Endothelial cell of umbilical vein (primary cell): ENCODE results near the gene TMEM119. TPM values are rescaled to one million over a fixed set of nuclear protein-coding genes. Genes with fewer than 3 reads are reported as not detected.
"Not testable (repeated sequence)": the region's sequence is repeated elsewhere in the genome, so short reads cannot be mapped to it uniquely, and the experiment has no call there.

Experiments
- BruUV-seq: library from RNA; stranded (reverse); fragments of 400-500 nt; replicated peaks from 2 replicates; lab custom pipeline; 2021; lab: Mats Ljungman, UMichigan
- CTCF ChIA-PET: fragments of 300-600, 350-600 bp; sonication (Branson Sonifier 250); formaldehyde crosslinking; loops from one replicate; lab custom pipeline; 2021; ENCODE audit warnings: antibody characterized with exemption, inconsistent platforms; lab: Charles Lee
- POLR2A ChIA-PET: fragments of 300-600, 350-600 bp; sonication (Branson Sonifier 250); formaldehyde crosslinking; loops from one replicate; lab custom pipeline; 2021; ENCODE audit warnings: antibody characterized with exemption, inconsistent platforms; lab: Charles Lee
- DNase-seq: peaks from one replicate; pipeline ENCODE4 v3.0.0-alpha.2; 2011; ENCODE audit warnings: low read depth, low spot score
- FAIRE-seq: peaks from 2 replicates; lab custom pipeline; 2011; peaks lifted over from hg19 to GRCh38; lab: Jason Lieb, UNC
- H2AFZ ChIP-seq: 2 replicates; pipeline ENCODE4 v1.6.0; 2012; ENCODE audit warnings: low read depth, low read length, control low read depth, inconsistent platforms
- H3K27ac ChIP-seq: 2 replicates; pipeline ENCODE4 v1.5.1; 2011; ENCODE audit warnings: low read depth, mild to moderate bottlenecking, control low read depth, low read length, moderate library complexity; ENCODE audit not compliant: insufficient read depth
- H3K27me3 ChIP-seq, 2 experiments: 2 replicates each; pipeline versions ENCODE4 v1.6.0 to v1.6.1; 2011; ENCODE audit warnings: low read length in 2 of 2, mixed read lengths in 1 of 2; ENCODE audit not compliant: control insufficient read depth in 2 of 2, insufficient read depth in 2 of 2
- H3K36me3 ChIP-seq, 2 experiments: 2 replicates in 1 of 2; 3 replicates in 1 of 2; pipeline ENCODE4 v1.5.1; 2011; ENCODE audit warnings: low read length in 2 of 2, mild to moderate bottlenecking in 1 of 2, moderate library complexity in 1 of 2; ENCODE audit not compliant: control insufficient read depth in 2 of 2, insufficient read depth in 2 of 2; ENCODE audit errors: extremely low read depth in 1 of 2
- H3K4me1 ChIP-seq: 3 replicates; pipeline ENCODE4 v1.5.1; 2011; ENCODE audit warnings: mild to moderate bottlenecking, low read length; ENCODE audit not compliant: control insufficient read depth, insufficient read depth; ENCODE audit errors: extremely low read depth
- H3K4me2 ChIP-seq: 2 replicates; pipeline ENCODE4 v1.6.1; 2011; ENCODE audit warnings: low read length, control low read depth, mixed read lengths; ENCODE audit not compliant: insufficient read depth
- H3K4me3 ChIP-seq, 3 experiments: fragments of 200-600 bp in 1 of 3; sonication (generic), shearing (Covaris generic) in 1 of 3; replicated peaks in 1 of 3; 2 replicates each; pipeline ENCODE4 v1.5.1; 2011 to 2016; ENCODE audit warnings: control low read depth in 3 of 3, low read length in 3 of 3, mild to moderate bottlenecking in 2 of 3, inconsistent platforms in 1 of 3, low read depth in 1 of 3, moderate library complexity in 1 of 3; ENCODE audit not compliant: insufficient read depth in 1 of 3
- H3K79me2 ChIP-seq: 2 replicates; pipeline ENCODE4 v1.6.0; 2012; ENCODE audit warnings: low read length, inconsistent platforms; ENCODE audit not compliant: control insufficient read depth, insufficient read depth
- H3K9ac ChIP-seq: replicated peaks from 2 replicates; pipeline ENCODE3; 2011; ENCODE audit warnings: low read length, control low read depth; ENCODE audit not compliant: insufficient read depth; ENCODE audit errors: extremely low read depth
- H3K9me1 ChIP-seq: replicated peaks from 3 replicates; pipeline ENCODE4 v1.6.0; 2011; ENCODE audit warnings: mild to moderate bottlenecking, low read length; ENCODE audit not compliant: control insufficient read depth, insufficient read depth; ENCODE audit errors: extremely low read depth
- H3K9me3 ChIP-seq: replicated peaks from 2 replicates; pipeline ENCODE4 v1.5.1; 2012; ENCODE audit warnings: low read length, inconsistent platforms; ENCODE audit not compliant: control insufficient read depth, insufficient read depth
- H4K20me1 ChIP-seq: replicated peaks from 2 replicates; pipeline ENCODE3; 2011; ENCODE audit warnings: mild to moderate bottlenecking, low read length; ENCODE audit not compliant: control insufficient read depth, insufficient read depth; ENCODE audit errors: extremely low read depth
- CTCF ChIP-seq, 2 donors: IDR thresholded peaks; 1 replicate in 1 of 2; 2 replicates in 1 of 2; pipeline ENCODE4 v1.5.1; 2011; ENCODE audit warnings: low read length in 2 of 2, mild to moderate bottlenecking in 2 of 2, moderate library complexity in 2 of 2, control low read depth in 1 of 2, inconsistent platforms in 1 of 2, low read depth in 1 of 2; ENCODE audit not compliant: insufficient read depth in 1 of 2; ENCODE audit errors: extremely low read depth in 1 of 2
- EZH2 ChIP-seq: IDR thresholded peaks from 2 replicates; pipeline ENCODE4 v1.6.1; 2012; ENCODE audit warnings: borderline replicate concordance, low read depth, mild to moderate bottlenecking, moderate library complexity, low read length, inconsistent platforms; ENCODE audit not compliant: severe bottlenecking
- GATA2 ChIP-seq: IDR thresholded peaks from 2 replicates; pipeline ENCODE4 v1.7.0; 2011; ENCODE audit warnings: low read depth, mild to moderate bottlenecking, moderate library complexity, mixed read lengths, low read length; ENCODE audit not compliant: insufficient read length, insufficient read depth
- JUN ChIP-seq: IDR thresholded peaks from 2 replicates; pipeline ENCODE4 v1.6.1; 2011; ENCODE audit warnings: borderline replicate concordance, low read depth; ENCODE audit not compliant: insufficient read length, insufficient read depth
- MAX ChIP-seq: IDR thresholded peaks from 2 replicates; pipeline ENCODE4 v1.6.1; 2011; ENCODE audit not compliant: insufficient read depth, insufficient read length
- MYC ChIP-seq: IDR thresholded peaks from one replicate; pipeline ENCODE4 v1.6.1; 2011; ENCODE audit warnings: mild to moderate bottlenecking, low read depth, low read length
- POLR2A ChIP-seq: IDR thresholded peaks from 2 replicates; pipeline ENCODE4 v1.6.1; 2012; ENCODE audit warnings: low read depth, mild to moderate bottlenecking, control low read depth, low read length
- POLR2AphosphoS5 ChIP-seq: IDR thresholded peaks from 2 replicates; pipeline ENCODE4 v1.6.1; 2012; ENCODE audit warnings: low read depth, mild to moderate bottlenecking, control low read depth, low read length, moderate library complexity; ENCODE audit not compliant: insufficient read depth
- dilution Hi-C: fragments of 300-500 bp; cut with MboI; formaldehyde crosslinking; loops from one replicate; pipeline ENCODE4 v1.15.0; 2019; ENCODE audit warnings: low sequenced_read_pairs; ENCODE audit not compliant: extremely low pct_ligation_motif_present
- intact Hi-C: fragments of 100-400 bp; cut with micrococcal nuclease; formaldehyde crosslinking; loops from one replicate; pipeline ENCODE4 v1.10.0; 2022
- polyA plus RNA-seq, 4 experiments: library from polyadenylated mRNA; depleted of rRNA in 3 of 4; stranded (reverse) in 3 of 4; unstranded in 1 of 4; fragments of >200 nt; gene quantifications; 2 replicates each; pipeline versions ENCODE4 v1.2.1 to v1.2.3, GENCODE V29; 2011 to 2012; ENCODE audit warnings: missing spikeins in 1 of 4
- total RNA-seq: library from RNA; stranded (reverse); gene quantifications from 2 replicates; pipeline ENCODE4 v1.2.3, GENCODE V29; 2021

The TMEM119 gene
- total and polyA plus RNA-seq, 2 donors (not counting 3 experiments of a cell fraction or from before 2014, with no cell fraction given) = not detected

GRCh38 chr12:108633081-108633533, 35.2 kb upstream of the TMEM119 start:
- DNase-seq = no peak
- no peaks in the 10 kb centered on the region for H3K27me3 ChIP-seq
- H3K4me3 ChIP-seq = no peak overlapping the region
- no peak for TF ChIP-seq MYC
- TF ChIP-seq CTCF (IDR thresholded peaks at IDR 0.05; ENCODE audit: extremely low read depth in 1 of 2, insufficient read depth in 1 of 2, low read depth in 1 of 2, low read length in 2 of 2) = no peak
- no peak for TF ChIP-seq POLR2A
- no peak for TF ChIP-seq MAX
- no peak for TF ChIP-seq GATA2
- no peak for TF ChIP-seq POLR2AphosphoS5
- no peak for TF ChIP-seq JUN
- no peak for TF ChIP-seq EZH2
- dilution Hi-C loops = no loop called here
- CTCF ChIA-PET = interaction anchor here (0.6 to 7.3 kb wide), 2 partner anchors 8 to 15 kb away, joined by 4 to 37 read pairs; no protein-coding TSS in a partner anchor
- no peaks in the 10 kb centered on the region for H4K20me1 ChIP-seq
- H3K9me1 ChIP-seq = no peaks in the 10 kb centered on the region
- H3K9me3 ChIP-seq = no peaks in the 10 kb centered on the region
- intact Hi-C loops = no loop called here
- peaks cover 31% of the 10 kb centered on the region for H3K4me1 ChIP-seq
- H3K4me2 ChIP-seq = no peak overlapping the region
- no peaks in the 10 kb centered on the region for H3K36me3 ChIP-seq
- POLR2A ChIA-PET = no interaction called here
- no peak overlapping the region for H3K9ac ChIP-seq
- no peak overlapping the region for H2AFZ ChIP-seq
- H3K79me2 ChIP-seq = no peaks in the 10 kb centered on the region
- no TSS peak for BruUV-seq
- no peak overlapping the region for H3K27ac ChIP-seq
- FAIRE-seq = no peak

- CTCF ChIA-PET = interaction anchor here (0.9 to 5.4 kb wide), 4 partner anchors 9 to 173 kb away, joined by 3 to 34 read pairs (median 4); no protein-coding TSS in a partner anchor
- BruUV-seq, H3K27me3 ChIP-seq, H3K9me3 ChIP-seq, intact Hi-C loops, FAIRE-seq, H3K4me3 ChIP-seq, H3K4me2 ChIP-seq, H3K36me3 ChIP-seq, H3K9ac ChIP-seq, H4K20me1 ChIP-seq, dilution Hi-C loops, H3K79me2 ChIP-seq, DNase-seq, H2AFZ ChIP-seq, H3K27ac ChIP-seq, H3K9me1 ChIP-seq, POLR2A ChIA-PET: not testable (repeated sequence)
- peaks cover 31% of the 10 kb centered on the region for H3K4me1 ChIP-seq
Measured at GRCh38 chr12:108631261-108631660, 33.4 kb upstream of the TMEM119 start.
